Peyer's patch (tissue), 4 donors: ENCODE data around the gene RPS25. TPM values are rescaled to one million over a fixed set of nuclear protein-coding genes. Genes with fewer than 3 reads are reported as not detected.
"Not testable (repeated sequence)": the region's sequence is repeated elsewhere in the genome, so short reads cannot be mapped to it uniquely, and the experiment has no call there.

Experiments
- DNase-seq, 3 donors: peaks; one replicate each; pipeline ENCODE4 v3.0.0-alpha.2; 2017 to 2019
- H3K27ac ChIP-seq, 4 donors: fragments of 200-600 bp; sonication (generic); one replicate each; pipeline ENCODE4 v1.5.1; 2016 to 2019
- H3K27me3 ChIP-seq, 2 donors: fragments of 200-600 bp; sonication (generic); one replicate each; pipeline ENCODE4 v1.5.1; 2019
- H3K36me3 ChIP-seq, 3 donors: fragments of 200-600 bp; sonication (generic); one replicate each; pipeline ENCODE4 v1.5.1; 2016 to 2019
- H3K4me1 ChIP-seq, 4 donors: fragments of 200-600 bp; sonication (generic); one replicate each; pipeline ENCODE4 v1.5.1; 2016 to 2019
- H3K4me3 ChIP-seq, 4 donors: fragments of 200-600 bp; sonication (generic); 1 replicate in 3 of 4; 2 replicates in 1 of 4; pipeline ENCODE4 v1.5.1; 2016 to 2019; ENCODE audit warnings: mild to moderate bottlenecking in 1 of 4
- H3K9me3 ChIP-seq, 4 donors: fragments of 200-600 bp; sonication (generic); one replicate each; pipeline ENCODE4 v1.5.1; 2016 to 2019; ENCODE audit warnings: mild to moderate bottlenecking in 1 of 4
- POLR2A ChIP-seq, 2 donors: fragments of 450-650 bp; IDR thresholded peaks; one replicate each; pipeline ENCODE4 v1.5.1; 2017; ENCODE audit warnings: antibody characterized with exemption in 2 of 2, mild to moderate bottlenecking in 2 of 2, moderate library complexity in 2 of 2
- total RNA-seq, 4 donors: library from RNA; depleted of rRNA; stranded (reverse); fragments of >200 nt; gene quantifications; one replicate each; pipeline ENCODE4 v1.1.0, GENCODE V29; 2016
- TF ChIP-seq, protein P1 (sequence below), 6 experiments: fragments of 450-650 bp in 4 of 6; fragments of 200-600 bp in 2 of 6; sonication (generic) in 1 of 6; IDR thresholded peaks; one replicate each; pipeline ENCODE4 v1.5.1; 2017 to 2019; ENCODE audit warnings: antibody characterized with exemption in 6 of 6, mild to moderate bottlenecking in 3 of 6, moderate library complexity in 1 of 6

Gene RPS25
- total RNA-seq: 1,000 to 10,000 TPM in 1 of 4 donors, 100 to 1,000 TPM in 3; 369 to 1,310 (median 750) TPM

GRCh38 chr11:119018074-119018938 is at the start of gene RPS25, which contains the start of gene TRAPPC4:
Gene RPS25, minus strand, starts transcription at chr11:119018343. Its CDS starts 59 bp downstream, at chr11:119018284.
Gene TRAPPC4, plus strand, starts transcription at chr11:119018766. Its CDS starts 30 bp downstream, at chr11:119018796.
- Histone ChIP-seq H3K36me3 (peaks cover 0 to 47% (median 7%) of the 10 kb centered on the region in 3 donors), H3K4me3 (peak within 1 kb of the TSS; percentile 66 to 95 (median 80)), H3K27ac (peak within 1 kb of the TSS; percentile 89 to 99 (median 97)), H3K9me3 (no peaks in the 10 kb centered on the region), H3K27me3 (no peaks in the 10 kb centered on the region), H3K4me1 (peaks cover 0 to 59% (median 18%) of the 10 kb centered on the region in 4 donors)
- peak; percentile 95 to 98 (median 95) for DNase-seq
- TF ChIP-seq POLR2A (IDR thresholded peaks at IDR 0.05): peak; percentile 59 to 63
- TF ChIP-seq, protein P1, sequence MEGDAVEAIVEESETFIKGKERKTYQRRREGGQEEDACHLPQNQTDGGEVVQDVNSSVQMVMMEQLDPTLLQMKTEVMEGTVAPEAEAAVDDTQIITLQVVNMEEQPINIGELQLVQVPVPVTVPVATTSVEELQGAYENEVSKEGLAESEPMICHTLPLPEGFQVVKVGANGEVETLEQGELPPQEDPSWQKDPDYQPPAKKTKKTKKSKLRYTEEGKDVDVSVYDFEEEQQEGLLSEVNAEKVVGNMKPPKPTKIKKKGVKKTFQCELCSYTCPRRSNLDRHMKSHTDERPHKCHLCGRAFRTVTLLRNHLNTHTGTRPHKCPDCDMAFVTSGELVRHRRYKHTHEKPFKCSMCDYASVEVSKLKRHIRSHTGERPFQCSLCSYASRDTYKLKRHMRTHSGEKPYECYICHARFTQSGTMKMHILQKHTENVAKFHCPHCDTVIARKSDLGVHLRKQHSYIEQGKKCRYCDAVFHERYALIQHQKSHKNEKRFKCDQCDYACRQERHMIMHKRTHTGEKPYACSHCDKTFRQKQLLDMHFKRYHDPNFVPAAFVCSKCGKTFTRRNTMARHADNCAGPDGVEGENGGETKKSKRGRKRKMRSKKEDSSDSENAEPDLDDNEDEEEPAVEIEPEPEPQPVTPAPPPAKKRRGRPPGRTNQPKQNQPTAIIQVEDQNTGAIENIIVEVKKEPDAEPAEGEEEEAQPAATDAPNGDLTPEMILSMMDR (IDR thresholded peaks at IDR 0.05): peak in 2 of 6 experiments; percentile 10 to 14

DNA sequence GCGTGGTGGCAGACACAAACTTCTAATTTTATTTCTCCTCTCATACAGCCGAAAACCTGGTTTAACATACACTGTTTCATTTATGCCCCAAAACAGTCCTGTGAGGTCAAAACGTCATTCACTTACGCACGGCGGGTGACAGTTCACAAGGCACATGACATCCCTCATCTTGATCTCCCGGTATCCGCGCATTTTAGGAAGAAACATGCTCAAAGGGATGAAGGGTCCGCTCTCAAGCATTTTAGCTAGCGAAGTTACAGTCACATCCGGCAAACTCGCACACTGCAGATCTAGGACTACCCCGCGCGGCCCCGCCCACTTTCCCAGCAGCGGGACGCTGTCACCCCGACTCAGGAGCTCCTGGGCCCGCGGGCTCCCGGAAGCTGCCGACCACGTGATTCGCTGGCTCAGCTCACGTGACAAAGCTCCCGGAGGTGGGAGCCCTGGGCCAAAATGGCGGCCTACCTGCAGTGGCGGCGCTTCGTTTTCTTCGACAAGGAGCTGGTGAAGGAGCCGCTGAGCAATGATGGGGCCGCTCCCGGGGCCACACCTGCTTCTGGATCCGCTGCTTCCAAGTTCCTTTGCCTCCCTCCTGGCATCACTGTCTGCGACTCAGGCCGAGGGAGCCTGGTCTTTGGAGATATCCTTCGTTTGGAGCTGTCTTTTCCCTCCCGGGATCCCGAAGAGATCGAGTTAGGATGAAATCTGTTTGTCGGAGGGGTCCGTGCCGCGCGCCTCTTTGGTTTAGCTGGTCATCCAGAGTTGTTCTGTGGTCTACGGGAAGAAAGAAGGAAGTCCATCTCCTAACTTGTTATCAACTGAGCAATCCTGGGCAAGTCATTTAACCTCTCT is 49.5 kb upstream of the RPS25 start, which contains the start of gene VPS11:
TSS of gene VPS11 (plus strand) at position 448 of the 852 bp plus-strand sequence. CDS start at position 454, 6 bp downstream.
- H3K9me3 ChIP-seq: no peaks in the 10 kb centered on the region
- peak within 1 kb of the TSS; percentile 61 to 86 (median 76) for H3K4me3 ChIP-seq
- peak; percentile 98 to 99 (median 98) for DNase-seq
- no peaks in the 10 kb centered on the region for H3K27me3 ChIP-seq
- TF ChIP-seq, protein P1 (IDR thresholded peaks at IDR 0.05): peak in 1 of 6 experiments; percentile 1
- peak; percentile 62 to 71 for TF ChIP-seq POLR2A (IDR thresholded peaks at IDR 0.05)
- peak within 1 kb of the TSS; percentile 78 to 85 (median 84) for H3K27ac ChIP-seq
- H3K36me3 ChIP-seq: peaks cover 0 to 27% (median 0%) of the 10 kb centered on the region in 3 donors
- peaks cover 0 to 32% (median 11%) of the 10 kb centered on the region in 4 donors for H3K4me1 ChIP-seq

DNA sequence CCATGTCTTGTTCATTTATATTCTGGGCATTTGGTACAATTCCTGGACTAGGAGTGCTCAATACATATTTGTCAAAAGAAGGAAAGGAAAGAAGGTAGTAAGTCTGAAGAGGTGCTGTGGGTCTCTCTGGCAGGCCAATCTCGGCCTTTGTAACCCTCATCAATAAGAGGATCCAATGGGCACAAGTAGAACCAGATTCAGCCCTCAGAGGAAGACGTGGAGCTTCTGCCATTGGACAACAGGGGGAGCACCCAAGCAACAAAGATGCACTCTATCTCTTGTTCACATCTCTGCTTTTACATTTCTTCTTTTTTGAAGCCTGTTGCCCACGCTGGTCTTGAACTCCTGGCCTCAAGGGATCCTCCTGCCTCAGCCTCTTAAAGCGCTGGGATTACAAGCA is 47.2 kb upstream of the RPS25 start:
- Histone ChIP-seq H3K4me3 (no peak overlapping the region), H3K27me3 (no peaks in the 10 kb centered on the region), H3K27ac (no peak overlapping the region), H3K9me3 (no peaks in the 10 kb centered on the region), H3K36me3 (peaks cover 0 to 5% (median 0%) of the 10 kb centered on the region in 3 donors), H3K4me1 (peaks cover 0 to 32% (median 11%) of the 10 kb centered on the region in 4 donors)
- TF ChIP-seq POLR2A (IDR thresholded peaks at IDR 0.05): no peak
- TF ChIP-seq, protein P1 (IDR thresholded peaks at IDR 0.05): peak; percentile 5 to 55 (median 36)
- peak in 1 of 3 donors; percentile 61 for DNase-seq

DNA sequence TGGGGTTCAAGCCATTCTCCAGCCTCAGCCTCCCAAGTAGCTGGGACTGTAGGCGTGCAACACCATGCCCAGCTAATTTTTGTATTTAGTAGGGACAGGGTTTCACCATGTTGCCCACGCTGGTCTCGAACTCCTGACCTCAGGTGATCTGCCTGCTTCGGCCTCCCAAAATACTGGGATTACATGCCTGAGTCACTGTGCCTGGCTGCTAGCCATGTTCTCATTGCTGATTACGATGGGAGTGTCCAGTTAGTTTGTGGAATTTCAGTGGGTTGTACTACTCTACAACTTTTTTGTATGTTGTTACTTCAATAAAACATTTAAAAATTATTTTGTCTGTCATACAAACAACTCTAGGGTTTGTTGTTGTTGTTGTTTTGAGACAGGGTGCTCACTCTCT is 44.6 kb upstream of the RPS25 start:
- peaks cover 0 to 20% (median 13%) of the 10 kb centered on the region in 4 donors for H3K4me1 ChIP-seq
- TF ChIP-seq, protein P1 (IDR thresholded peaks at IDR 0.05): no peak
- TF ChIP-seq POLR2A (IDR thresholded peaks at IDR 0.05): no peak
- no peak overlapping the region for H3K4me3 ChIP-seq
- H3K27ac ChIP-seq: no peak overlapping the region
- no peaks in the 10 kb centered on the region for H3K9me3 ChIP-seq
- H3K27me3 ChIP-seq: no peaks in the 10 kb centered on the region
- no peak for DNase-seq
- no peaks in the 10 kb centered on the region for H3K36me3 ChIP-seq

GRCh38 chr11:119061256-119061655 is 43.1 kb upstream of the RPS25 start:
- no peaks in the 10 kb centered on the region for H3K27me3 ChIP-seq

GRCh38 chr11:119059128-119059527 is 41.0 kb upstream of the RPS25 start:
- H3K9me3 ChIP-seq, H3K27me3 ChIP-seq, H3K4me3 ChIP-seq, DNase-seq, H3K27ac ChIP-seq: not testable (repeated sequence)
- H3K4me1 ChIP-seq: peaks cover 0 to 23% (median 9%) of the 10 kb centered on the region in 4 donors
- peaks cover 0 to 13% (median 0%) of the 10 kb centered on the region in 3 donors for H3K36me3 ChIP-seq

More at GRCh38 chr11:119061256-119061655, 43.1 kb upstream of the RPS25 start:
- TF ChIP-seq, protein P1 (IDR thresholded peaks at IDR 0.05): no peak
- no peak for TF ChIP-seq POLR2A (IDR thresholded peaks at IDR 0.05)
- H3K27ac ChIP-seq: no peak overlapping the region
- no peaks in the 10 kb centered on the region for H3K36me3 ChIP-seq
- no peak for DNase-seq
- H3K9me3 ChIP-seq: no peaks in the 10 kb centered on the region
- peaks cover 0 to 15% (median 8%) of the 10 kb centered on the region in 4 donors for H3K4me1 ChIP-seq
- no peak overlapping the region for H3K4me3 ChIP-seq
